ENCODE data around the gene NRN1L. TPM values are rescaled to one million over a fixed set of nuclear protein-coding genes. Genes with fewer than 3 reads are reported as not detected.
A peak's percentile ranks its signal among the peaks of the same experiment; 100 is the strongest.

NRN1L gene
- total RNA-seq, 1 experiment from 2014 or later = 1.4 TPM

GRCh38 chr16:67926181-67926750 lies 41.6 kb downstream of the NRN1L start:
- no TSS peak for BruUV-seq (replicated peaks)
- POLR2A ChIA-PET = interaction anchor here (0.6 to 2.4 kb wide), 2 partner anchors 9 to 114 kb away, joined by 3 to 8 read pairs; no protein-coding TSS in a partner anchor
- Histone ChIP-seq H3K9me2 (ENCODE audit: insufficient read depth) (no peaks in the 10 kb centered on the region), H3K4me3 (replicated peaks in 1 of 2; ENCODE audit: low read depth in 1 of 2, low read length in 2 of 2) (no peak overlapping the region), H3K9ac (ENCODE audit: low read length) (no peak overlapping the region), H3K4me1 (ENCODE audit: control insufficient read depth in 1 of 2, insufficient read depth in 2 of 2, low read length in 2 of 2) (no peaks in the 10 kb centered on the region), H3K36me3 (ENCODE audit: control insufficient read depth in 1 of 2, insufficient read depth in 2 of 2, low read length in 2 of 2) (no peaks in the 10 kb centered on the region; a peak in 2 of 4 replicates), H3K9me3 (ENCODE audit: control insufficient read depth in 1 of 2, insufficient read depth in 1 of 2, low read depth in 1 of 2, low read length in 2 of 2) (no peaks in the 10 kb centered on the region), H3K27me3 (ENCODE audit: insufficient read depth, low read length) (no peaks in the 10 kb centered on the region), H3K79me2 (ENCODE audit: insufficient read depth, low read length) (no peaks in the 10 kb centered on the region), H3K27ac (ENCODE audit: low read depth, low read length) (no peak overlapping the region), H3K4me2 (ENCODE audit: low read length) (no peak overlapping the region), H4K20me1 (ENCODE audit: insufficient read depth) (no peaks in the 10 kb centered on the region), H2AFZ (ENCODE audit: low read depth, low read length, poor library complexity, severe bottlenecking) (no peak overlapping the region)
- ATAC-seq = peak; percentile 52
- intact Hi-C loops (cut with micrococcal nuclease) = no loop called here
- DNase-seq (ENCODE audit: low read depth, low spot score) = no peak
- CTCF ChIA-PET = interaction anchor here (0.8 kb wide), 1 partner anchor 9 kb away, joined by 5 read pairs; no protein-coding TSS in a partner anchor
- TF ChIP-seq EZH2 (IDR thresholded peaks at IDR 0.05) = no peak
- peak in 2 of 3 experiments; percentile 25 to 33; a peak in 3 of 6 replicates for TF ChIP-seq CTCF (IDR thresholded peaks at IDR 0.05 in 2 of 3, conservative IDR thresholded peaks at IDR 0.05 in 1 of 3; ENCODE audit: borderline replicate concordance in 1 of 3, insufficient read depth in 1 of 3, low read depth in 2 of 3, low read length in 2 of 3)
- RAD21 ChIA-PET (ENCODE audit: low non-redundant PET in 1 of 2, low total read pairs in 2 of 2, uncharacterized antibody in 2 of 2, unreplicated experiment in 2 of 2) = no interaction called here

GRCh38 chr16:67927131-67927941 lies 42.7 kb downstream of the NRN1L start:
- H4K20me1 ChIP-seq (ENCODE audit: insufficient read depth) = no peaks in the 10 kb centered on the region
- intact Hi-C loops (cut with micrococcal nuclease) = no loop called here
- TF ChIP-seq ELF1 (IDR thresholded peaks at IDR 0.05; ENCODE audit: borderline replicate concordance, low read depth) (no peak), ZNF274 (IDR thresholded peaks at IDR 0.05; ENCODE audit: low read depth, low read length) (no peak), SP1 (IDR thresholded peaks at IDR 0.05; ENCODE audit: low read depth) (no peak), ZBTB33 (IDR thresholded peaks at IDR 0.05; ENCODE audit: extremely low read depth, insufficient replicate concordance, low read length) (no peak), EGR1 (IDR thresholded peaks at IDR 0.05; ENCODE audit: low read depth) (no peak), TCF7L2 (IDR thresholded peaks at IDR 0.05; ENCODE audit: borderline replicate concordance, extremely low read depth, insufficient read depth, insufficient read length) (no peak), FOSL1 (IDR thresholded peaks at IDR 0.05; ENCODE audit: low read depth) (no peak), MAX (IDR thresholded peaks at IDR 0.05) (no peak)
- TF ChIP-seq, protein P1, sequence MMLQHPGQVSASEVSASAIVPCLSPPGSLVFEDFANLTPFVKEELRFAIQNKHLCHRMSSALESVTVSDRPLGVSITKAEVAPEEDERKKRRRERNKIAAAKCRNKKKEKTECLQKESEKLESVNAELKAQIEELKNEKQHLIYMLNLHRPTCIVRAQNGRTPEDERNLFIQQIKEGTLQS (IDR thresholded peaks at IDR 0.05) = no peak

More at GRCh38 chr16:67927131-67927941, 42.7 kb downstream of the NRN1L start:
- no peaks in the 10 kb centered on the region for H3K27me3 ChIP-seq (ENCODE audit: insufficient read depth, low read length)
- no peaks in the 10 kb centered on the region for H3K9me2 ChIP-seq (ENCODE audit: insufficient read depth)
- no peak for DNase-seq (ENCODE audit: low read depth, low spot score)
- RAD21 ChIA-PET (ENCODE audit: low non-redundant PET in 1 of 2, low total read pairs in 2 of 2, uncharacterized antibody in 2 of 2, unreplicated experiment in 2 of 2) = no interaction called here
- no peak overlapping the region for H2AFZ ChIP-seq (ENCODE audit: low read depth, low read length, poor library complexity, severe bottlenecking)
- no peaks in the 10 kb centered on the region; a peak in 2 of 4 replicates for H3K36me3 ChIP-seq (ENCODE audit: control insufficient read depth in 1 of 2, insufficient read depth in 2 of 2, low read length in 2 of 2)
- no peaks in the 10 kb centered on the region for H3K4me1 ChIP-seq (ENCODE audit: control insufficient read depth in 1 of 2, insufficient read depth in 2 of 2, low read length in 2 of 2)
- H3K4me3 ChIP-seq (replicated peaks in 1 of 2; ENCODE audit: low read depth in 1 of 2, low read length in 2 of 2) = no peak overlapping the region
- CTCF ChIA-PET = interaction anchor here (1.0 to 1.2 kb wide), 2 partner anchors 8 to 254 kb away, joined by 3 read pairs; no protein-coding TSS in a partner anchor
- H3K4me2 ChIP-seq (ENCODE audit: low read length) = no peak overlapping the region
- H3K79me2 ChIP-seq (ENCODE audit: insufficient read depth, low read length) = no peaks in the 10 kb centered on the region
- POLR2A ChIA-PET = no interaction called here
- no peak overlapping the region for H3K9ac ChIP-seq (ENCODE audit: low read length)
- no peak overlapping the region for H3K27ac ChIP-seq (ENCODE audit: low read depth, low read length)
- H3K9me3 ChIP-seq (ENCODE audit: control insufficient read depth in 1 of 2, insufficient read depth in 1 of 2, low read depth in 1 of 2, low read length in 2 of 2) = no peaks in the 10 kb centered on the region
- no TSS peak for BruUV-seq (replicated peaks)
- no peak for ATAC-seq

All from HCT116 (cell line).